Kasumi-1 (cell line): ENCODE data around the gene OR2L3.
"Not testable (repeated sequence)": the region's sequence is repeated elsewhere in the genome, so short reads cannot be mapped to it uniquely, and the experiment has no call there.

Experiments used
- DNase-seq, 2 experiments: peaks; one replicate each; lab custom pipeline; 2025; lab: John Stamatoyannopoulos, UW

Gene OR2L3

GRCh38 chr1:248046536-248046935 is at the start of gene OR2L3:
TSS of gene OR2L3 (plus strand) at chr1:248046836. CDS start at chr1:248060682, 13,846 bp downstream.
- no peak for DNase-seq

DNA sequence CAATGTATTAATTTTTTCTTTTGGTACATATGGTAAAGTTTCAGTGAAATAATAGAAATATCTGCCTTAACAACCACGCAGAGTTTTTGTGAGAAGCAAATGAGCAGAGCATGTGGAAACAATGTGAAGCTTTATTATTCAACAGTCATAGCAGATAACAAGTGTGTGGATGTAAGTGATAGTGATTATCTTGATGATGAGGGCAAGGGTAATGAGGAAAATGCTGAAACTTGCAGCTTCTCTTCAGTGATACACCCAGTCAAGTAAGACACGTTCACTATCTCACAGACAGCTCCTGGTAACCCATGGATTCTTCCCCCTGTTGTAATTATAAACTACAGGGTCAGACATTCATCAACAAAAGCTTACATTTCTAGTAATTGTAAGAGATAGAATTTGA is 47.8 kb upstream of the OR2L3 start:
- DNase-seq, result no peak

- no peak for DNase-seq
Observed at GRCh38 chr1:248000169-248000568, 46.5 kb upstream of the OR2L3 start.

DNA sequence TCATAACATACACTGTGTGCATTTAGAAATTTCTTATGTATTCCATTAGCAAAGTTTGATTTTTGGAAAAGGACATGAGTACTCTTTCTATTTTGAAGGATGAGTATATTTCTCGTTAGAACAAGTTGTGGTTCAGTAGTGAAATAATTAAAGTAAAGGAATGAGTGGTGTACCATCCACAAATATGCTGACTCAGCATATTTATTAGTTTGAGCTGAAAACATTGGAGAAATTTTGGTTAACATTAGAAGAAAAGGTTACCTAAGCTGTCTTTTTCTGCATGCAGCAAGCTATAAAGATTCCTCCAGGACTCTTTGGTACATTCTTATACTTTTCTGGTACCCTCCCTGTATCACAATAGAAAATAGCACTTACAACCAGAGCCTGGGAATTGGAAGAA is 38.9 kb upstream of the OR2L3 start:
- no peak for DNase-seq

GRCh38 chr1:248009681-248010080 is 37.0 kb upstream of the OR2L3 start:
- no peak for DNase-seq

DNA sequence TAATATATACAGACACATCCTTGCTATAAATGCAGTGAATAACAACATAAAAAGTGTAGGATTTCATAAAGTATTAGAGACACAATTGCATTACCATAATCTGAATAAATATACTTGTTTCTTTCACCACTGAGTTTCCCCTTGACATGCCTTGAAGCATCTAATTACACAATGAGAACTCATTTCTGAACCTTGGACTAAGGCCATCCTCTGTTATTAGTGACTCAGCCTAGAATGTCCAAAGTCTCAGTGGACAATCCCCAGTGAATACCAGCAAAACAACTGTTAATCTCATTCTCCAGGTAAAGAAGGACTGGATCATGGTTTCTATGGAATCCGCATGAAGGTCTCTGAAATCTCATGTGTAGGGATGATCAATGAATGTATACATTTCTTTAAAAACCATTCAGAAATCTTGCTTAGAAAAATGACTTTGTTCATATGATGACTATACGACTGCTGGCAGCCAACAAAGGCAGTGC is 33.4 kb upstream of the OR2L3 start, which contains the start of gene OR2L5:
OR2L5 (plus strand) TSS at position 432 of the 482 bp plus-strand sequence. CDS start 8,288 bp downstream, outside the sequence.
- no peak for DNase-seq

GRCh38 chr1:248015803-248016202 is 30.8 kb upstream of the OR2L3 start:
- DNase-seq, result no peak

GRCh38 chr1:248029770-248030169 is 16.9 kb upstream of the OR2L3 start, which contains the start of gene OR2L2:
TSS of gene OR2L2 (plus strand) at chr1:248030070. CDS start at chr1:248038268, 8,198 bp downstream.
- DNase-seq, result no peak

DNA sequence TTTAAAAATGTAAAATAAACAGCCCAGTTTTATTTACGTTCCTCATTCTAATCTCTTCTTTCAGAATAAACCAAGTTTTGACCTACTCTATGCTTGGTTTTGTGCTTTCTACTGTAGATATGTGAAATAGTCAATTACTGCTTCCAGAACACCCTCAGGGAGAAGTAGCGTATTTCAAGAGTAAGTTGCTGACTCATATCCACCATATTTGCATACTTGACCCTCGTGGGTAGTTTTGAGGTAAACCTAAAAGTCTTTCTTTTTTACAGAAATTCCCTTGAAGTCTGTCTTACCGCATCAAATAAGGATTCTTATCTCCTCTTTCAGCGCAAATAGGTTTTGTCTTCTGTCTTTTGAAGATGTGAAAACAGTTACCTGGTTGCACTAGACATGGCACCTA is 1.4 kb upstream of the OR2L3 start:
- no peak for DNase-seq

- DNase-seq, result no peak
Observed at GRCh38 chr1:248047008-248047407, 372 bp downstream of the OR2L3 start.

GRCh38 chr1:248054671-248055070 is 8.0 kb downstream of the OR2L3 start:
- no peak for DNase-seq

GRCh38 chr1:248055261-248055660 is 8.6 kb downstream of the OR2L3 start:
- DNase-seq, result no peak

DNA sequence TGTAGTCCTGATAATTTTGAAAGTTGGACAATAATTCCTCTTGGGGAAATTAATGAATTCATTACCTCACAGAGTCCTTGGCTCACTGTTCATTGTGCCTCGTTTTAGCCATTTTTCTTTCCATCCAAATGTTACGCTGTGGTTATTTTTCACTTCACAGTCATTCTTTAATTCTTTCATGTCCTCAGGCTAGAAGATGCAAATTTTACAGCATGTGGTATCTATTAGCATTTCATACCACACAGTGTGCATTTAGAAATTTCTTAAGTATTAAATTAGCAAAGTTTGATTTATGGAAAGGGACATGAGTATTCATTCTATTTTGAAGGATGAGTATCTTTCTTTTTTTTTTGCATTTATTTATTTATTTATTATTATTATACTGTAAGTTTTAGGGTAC is 18.4 kb downstream of the OR2L3 start:
- no peak for DNase-seq

DNA sequence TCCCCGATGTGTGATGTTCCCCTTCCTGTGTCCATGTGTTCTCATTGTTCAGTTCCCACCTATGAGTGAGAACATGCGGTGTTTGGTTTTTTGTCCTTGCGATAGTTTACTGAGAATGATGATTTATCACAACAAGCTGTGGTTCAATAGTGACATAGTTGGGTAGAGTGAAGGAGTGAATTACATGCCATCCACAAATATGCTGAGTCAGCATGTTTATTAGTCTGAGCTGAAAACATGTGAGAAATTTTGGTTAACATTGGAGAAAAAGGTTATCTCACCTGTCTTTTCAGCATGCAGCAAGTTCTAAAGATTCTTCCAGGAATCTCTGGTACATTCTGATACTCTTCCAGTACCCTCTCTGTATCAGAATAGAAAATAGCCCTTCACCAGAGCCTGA is 19.0 kb downstream of the OR2L3 start:
- DNase-seq, result no peak

- DNase-seq, result not testable (repeated sequence)
Observed at GRCh38 chr1:248083864-248084263, 37.2 kb downstream of the OR2L3 start.

GRCh38 chr1:248094884-248095283 is 48.2 kb downstream of the OR2L3 start, which contains the start of gene OR2L13:
TSS of gene OR2L13 (plus strand) at chr1:248095184. CDS start at chr1:248099376, 4,192 bp downstream.
- DNase-seq, result no peak

DNA sequence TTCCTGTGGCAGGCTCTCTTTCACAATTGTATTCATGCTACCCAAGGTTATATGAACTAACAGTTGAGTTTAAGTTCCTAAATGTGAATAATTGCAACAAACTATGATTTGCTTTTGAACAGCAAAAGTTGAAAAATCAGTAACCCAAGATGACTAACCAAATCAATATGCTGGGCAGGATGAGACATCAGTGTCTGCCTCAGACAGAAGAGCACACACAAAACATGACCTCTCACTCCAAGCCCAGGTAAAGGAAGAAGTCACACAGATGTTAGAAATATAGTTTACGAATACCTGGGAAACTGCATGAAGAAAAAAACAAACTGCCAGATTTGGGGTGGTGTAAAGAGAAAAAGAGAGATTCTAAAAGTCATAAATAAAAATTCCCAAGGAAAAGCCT is 51.9 kb downstream of the OR2L3 start:
- no peak for DNase-seq

- no peak for DNase-seq
Observed at GRCh38 chr1:248102847-248103246, 56.2 kb downstream of the OR2L3 start.

DNA sequence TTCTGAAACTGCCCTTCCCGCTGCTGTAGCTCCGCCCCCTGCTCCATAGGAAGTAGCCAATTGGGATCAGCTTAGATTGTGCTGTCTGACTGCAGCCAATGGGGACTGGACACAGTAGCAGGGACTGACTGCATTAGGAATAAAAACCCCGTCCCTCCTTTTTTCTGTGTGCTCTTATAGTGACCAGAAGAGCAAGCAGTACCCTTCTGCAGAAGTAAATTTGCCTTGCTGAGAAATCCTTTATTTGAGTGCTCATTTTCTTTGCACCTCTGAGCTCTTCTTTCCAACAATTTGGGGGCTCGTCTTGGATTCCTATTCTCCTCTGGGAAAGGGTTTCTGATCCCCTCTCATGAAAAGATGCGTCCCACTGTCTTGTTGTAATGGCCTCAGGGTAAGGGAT is 64.5 kb downstream of the OR2L3 start:
- no peak for DNase-seq
